ENCODE data around the gene PRKG2.

DNA sequence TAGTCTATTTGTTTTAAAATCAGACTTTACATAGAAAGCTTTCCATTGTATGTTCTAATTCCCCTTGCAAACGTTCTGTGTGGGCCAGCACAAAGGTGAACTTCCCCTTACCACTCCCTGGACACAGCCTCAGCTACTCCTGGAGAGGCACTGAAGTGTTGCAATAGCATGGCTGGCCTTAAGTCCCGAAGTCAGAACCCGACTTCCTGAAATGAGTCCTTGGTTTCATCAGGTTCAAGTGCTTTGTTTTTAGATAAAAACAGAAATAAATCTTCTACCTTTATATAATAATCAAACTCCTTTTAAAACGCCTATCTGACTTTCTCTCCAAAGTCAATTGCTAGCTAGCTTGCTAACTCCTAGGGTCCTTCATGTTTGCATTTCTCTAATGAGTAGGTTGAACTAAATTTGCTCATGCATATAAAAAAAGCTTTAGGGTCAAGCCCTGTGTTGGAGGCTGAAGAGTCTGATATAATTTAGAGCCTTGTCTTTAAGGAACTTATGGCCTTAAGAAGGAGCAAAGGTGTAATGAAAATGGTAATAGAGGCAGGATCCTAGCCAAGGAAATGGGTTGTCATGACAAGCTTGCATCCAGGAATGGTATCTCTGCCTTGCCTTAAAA, 175.6 kb downstream of the PRKG2 start:
- TF ChIP-seq, protein P1, sequence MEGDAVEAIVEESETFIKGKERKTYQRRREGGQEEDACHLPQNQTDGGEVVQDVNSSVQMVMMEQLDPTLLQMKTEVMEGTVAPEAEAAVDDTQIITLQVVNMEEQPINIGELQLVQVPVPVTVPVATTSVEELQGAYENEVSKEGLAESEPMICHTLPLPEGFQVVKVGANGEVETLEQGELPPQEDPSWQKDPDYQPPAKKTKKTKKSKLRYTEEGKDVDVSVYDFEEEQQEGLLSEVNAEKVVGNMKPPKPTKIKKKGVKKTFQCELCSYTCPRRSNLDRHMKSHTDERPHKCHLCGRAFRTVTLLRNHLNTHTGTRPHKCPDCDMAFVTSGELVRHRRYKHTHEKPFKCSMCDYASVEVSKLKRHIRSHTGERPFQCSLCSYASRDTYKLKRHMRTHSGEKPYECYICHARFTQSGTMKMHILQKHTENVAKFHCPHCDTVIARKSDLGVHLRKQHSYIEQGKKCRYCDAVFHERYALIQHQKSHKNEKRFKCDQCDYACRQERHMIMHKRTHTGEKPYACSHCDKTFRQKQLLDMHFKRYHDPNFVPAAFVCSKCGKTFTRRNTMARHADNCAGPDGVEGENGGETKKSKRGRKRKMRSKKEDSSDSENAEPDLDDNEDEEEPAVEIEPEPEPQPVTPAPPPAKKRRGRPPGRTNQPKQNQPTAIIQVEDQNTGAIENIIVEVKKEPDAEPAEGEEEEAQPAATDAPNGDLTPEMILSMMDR (optimal IDR thresholded peaks at IDR 0.05 in 1 of 3, IDR thresholded peaks at IDR 0.05 in 1 of 3, conservative IDR thresholded peaks at IDR 0.05 in 1 of 3; ENCODE audit: extremely low read depth in 1 of 3, insufficient read depth in 2 of 3, low read length in 3 of 3), result no peak
- TF ChIP-seq EZH2 (IDR thresholded peaks at IDR 0.05; ENCODE audit: low read length), result no peak
